NCI-H2107 treated with DMSO at 0.1 percent for 48 hours (cell line): ENCODE measurements around the gene GLCCI1.

Experiments
- DNase-seq: peaks from one replicate; lab custom pipeline; 2025; ENCODE audit not compliant: unreplicated experiment; lab: John Stamatoyannopoulos, UW

GLCCI1 gene

GRCh38 chr7:7968544-7969305, at the start of gene GLCCI1:
TSS of gene GLCCI1 (plus strand) at chr7:7968796. CDS start at chr7:7969351, 555 bp downstream.
- DNase-seq: peak; percentile 99

GRCh38 chr7:7919449-7919945, 49.1 kb upstream of the GLCCI1 start:
- DNase-seq: no peak

GRCh38 chr7:7920056-7920455, 48.5 kb upstream of the GLCCI1 start:
- DNase-seq: no peak

DNA sequence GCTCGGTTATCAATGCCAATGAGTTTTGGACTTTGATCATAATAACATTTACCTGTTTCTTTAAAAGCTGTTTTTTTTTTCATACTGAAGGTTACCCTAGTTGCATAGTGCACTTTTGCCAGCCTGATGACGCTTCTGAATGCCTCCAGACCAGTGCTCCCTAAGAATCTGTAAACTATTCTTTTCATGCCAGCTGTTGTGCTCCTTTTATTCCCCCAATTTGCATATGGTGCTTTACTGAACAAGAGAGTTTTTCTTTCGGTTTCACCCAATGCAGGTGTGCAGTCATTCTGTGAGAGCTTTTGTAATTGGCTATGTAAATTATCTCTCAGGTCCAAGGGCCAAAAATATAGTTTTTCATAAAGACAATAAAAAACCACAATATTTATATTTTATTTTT, 48.1 kb upstream of the GLCCI1 start:
- peak; percentile 91 for DNase-seq

DNA sequence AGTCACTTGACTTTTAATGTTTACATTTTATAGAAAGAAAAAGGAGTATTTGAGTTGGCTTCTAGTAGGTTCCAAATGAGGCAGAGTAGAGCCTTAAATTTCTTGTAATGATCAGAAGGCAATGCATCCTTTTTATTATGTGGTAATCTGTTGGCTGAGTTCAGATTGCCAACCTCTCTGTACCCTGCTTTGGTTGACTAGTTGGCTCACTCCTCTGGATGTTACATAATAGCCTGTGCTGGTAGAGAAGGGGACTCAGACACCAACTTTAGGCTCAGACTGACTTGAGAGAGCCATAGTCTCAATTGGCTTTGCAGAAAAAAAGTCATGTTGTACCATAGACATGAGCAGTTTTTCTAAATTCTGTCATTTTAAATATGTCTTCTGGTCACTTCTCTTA, 46.8 kb upstream of the GLCCI1 start:
- peak; percentile 54 for DNase-seq

DNA sequence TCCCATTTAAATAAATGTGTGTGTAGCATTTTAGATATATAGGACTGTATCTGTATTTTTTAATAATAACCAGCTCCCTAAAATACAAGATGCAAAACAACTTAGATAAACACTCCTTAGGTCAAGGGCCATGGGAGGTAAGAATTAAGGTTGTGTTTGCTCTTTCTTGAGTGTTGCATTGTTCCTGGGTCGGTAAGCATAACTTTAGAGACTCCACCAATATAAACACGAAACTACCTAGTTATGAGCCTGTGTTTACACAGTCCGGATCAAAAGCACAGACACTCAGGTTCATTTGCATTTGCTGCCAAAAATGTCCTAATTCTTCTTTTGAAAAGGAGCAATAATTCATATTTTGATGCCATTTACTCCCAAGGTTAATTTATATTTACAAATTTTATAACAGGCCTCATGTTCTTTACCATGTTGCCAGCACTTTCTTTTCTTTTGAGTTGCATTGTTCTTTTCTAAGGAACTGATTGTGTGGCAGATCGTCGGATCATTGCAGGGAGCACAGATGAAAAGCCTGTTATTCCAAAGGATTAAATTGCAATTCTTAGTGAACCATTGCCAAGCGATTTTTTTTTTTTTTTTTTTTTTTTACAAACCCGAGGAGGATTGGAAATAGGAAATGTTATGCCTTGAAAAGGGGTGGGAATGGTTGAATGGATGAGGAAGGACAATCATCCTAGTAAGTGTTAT, 45.8 kb upstream of the GLCCI1 start:
- peak; percentile 76 for DNase-seq

- no peak for DNase-seq
Measured at GRCh38 chr7:7923818-7924217, 44.8 kb upstream of the GLCCI1 start.

- DNase-seq: peak; percentile 23
Measured at GRCh38 chr7:7924303-7924702, 44.3 kb upstream of the GLCCI1 start.

- DNase-seq: no peak
Measured at GRCh38 chr7:7931626-7932025, 37.0 kb upstream of the GLCCI1 start.

DNA sequence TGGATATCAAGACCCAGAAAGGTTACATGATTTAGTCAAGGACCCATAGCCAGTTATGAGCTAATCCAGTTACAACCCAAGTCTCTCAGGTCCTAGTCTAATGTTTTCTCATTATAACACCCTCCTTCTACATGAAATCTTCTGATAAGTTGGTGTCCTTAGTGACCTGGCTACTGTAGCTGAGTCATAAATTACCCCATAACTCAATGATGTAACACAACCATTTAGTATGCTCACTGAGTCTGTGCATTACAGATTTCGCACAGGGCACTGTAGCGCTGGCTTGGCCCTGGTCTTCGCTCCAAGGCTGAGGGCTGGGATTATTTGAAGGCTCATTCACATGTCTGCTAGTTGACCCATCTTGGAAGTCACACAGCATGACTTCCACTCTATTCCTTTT, 36.0 kb upstream of the GLCCI1 start:
- no peak for DNase-seq

DNA sequence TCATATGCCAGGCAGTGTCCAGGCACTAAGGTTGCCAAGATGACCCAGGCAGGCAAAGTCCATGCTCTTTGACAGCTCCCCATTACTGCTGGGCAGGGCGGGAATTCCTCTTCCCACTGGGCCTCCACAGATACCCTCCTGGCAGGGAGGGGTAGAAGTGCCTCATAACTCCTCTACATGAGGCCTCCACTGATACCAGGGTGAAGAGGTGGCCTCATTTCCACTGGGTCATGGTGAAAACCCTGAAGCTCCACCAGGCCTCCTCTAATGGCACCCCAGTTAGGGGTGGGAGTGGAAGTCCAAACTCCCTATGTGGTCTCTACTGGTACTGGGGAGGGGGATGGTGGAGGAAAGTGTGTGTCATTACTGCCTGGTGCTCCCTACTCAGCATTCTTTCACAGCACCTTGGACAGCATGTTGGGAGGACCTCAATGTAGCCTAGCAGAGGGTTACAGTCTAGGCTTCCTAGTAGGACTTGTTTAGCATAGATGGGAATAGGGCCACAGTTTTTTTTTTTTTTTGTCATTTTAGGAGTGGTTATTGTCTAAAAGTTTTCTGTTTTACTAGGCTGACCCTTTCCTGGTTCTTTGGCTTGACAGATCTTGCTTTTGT, 34.6 kb upstream of the GLCCI1 start:
- no peak for DNase-seq

- DNase-seq: no peak
Measured at GRCh38 chr7:7934945-7935344, 33.7 kb upstream of the GLCCI1 start.

DNA sequence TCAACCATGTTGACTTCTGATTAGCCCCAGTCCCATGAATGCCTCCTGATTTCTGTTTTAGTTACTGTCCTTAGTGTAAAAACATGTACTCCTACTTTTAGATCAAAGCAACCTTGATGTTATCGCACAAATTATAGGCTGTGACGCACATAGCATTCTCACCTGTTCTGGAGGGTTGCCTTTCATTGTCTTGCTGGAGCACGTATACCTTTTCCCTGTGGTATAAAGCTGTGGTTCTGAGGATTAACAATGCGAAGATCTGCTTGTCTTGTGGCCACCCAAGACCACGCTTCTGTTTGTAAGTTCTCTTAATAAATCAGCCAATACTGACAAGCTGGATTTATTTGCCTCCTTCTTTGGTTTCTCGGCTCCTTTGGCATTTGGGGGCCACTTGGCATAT, 30.1 kb upstream of the GLCCI1 start:
- no peak for DNase-seq

DNA sequence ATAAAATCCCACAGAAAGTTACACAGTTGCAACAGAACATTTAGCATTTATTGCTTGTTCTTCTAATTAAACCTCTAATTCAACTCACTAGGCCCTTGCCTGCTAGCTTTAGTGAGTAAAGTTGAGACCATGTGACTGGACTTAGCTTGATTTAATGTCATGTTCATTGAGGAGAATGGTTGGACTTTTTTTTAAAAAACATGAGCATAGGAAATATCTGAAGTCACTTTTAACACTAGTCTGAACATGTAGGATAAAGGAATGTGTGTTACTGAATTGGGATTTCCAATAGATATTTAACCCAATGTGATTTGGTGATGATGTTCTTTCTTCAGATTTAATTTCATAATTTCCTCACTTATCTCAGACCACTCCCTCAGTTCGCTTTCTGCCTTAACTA, 24.6 kb upstream of the GLCCI1 start:
- DNase-seq: no peak

- no peak for DNase-seq
Measured at GRCh38 chr7:7944619-7945282, 23.8 kb upstream of the GLCCI1 start.

- no peak for DNase-seq
Measured at GRCh38 chr7:7946486-7946885, 22.1 kb upstream of the GLCCI1 start.

GRCh38 chr7:7948232-7948631, 20.4 kb upstream of the GLCCI1 start:
- no peak for DNase-seq

DNA sequence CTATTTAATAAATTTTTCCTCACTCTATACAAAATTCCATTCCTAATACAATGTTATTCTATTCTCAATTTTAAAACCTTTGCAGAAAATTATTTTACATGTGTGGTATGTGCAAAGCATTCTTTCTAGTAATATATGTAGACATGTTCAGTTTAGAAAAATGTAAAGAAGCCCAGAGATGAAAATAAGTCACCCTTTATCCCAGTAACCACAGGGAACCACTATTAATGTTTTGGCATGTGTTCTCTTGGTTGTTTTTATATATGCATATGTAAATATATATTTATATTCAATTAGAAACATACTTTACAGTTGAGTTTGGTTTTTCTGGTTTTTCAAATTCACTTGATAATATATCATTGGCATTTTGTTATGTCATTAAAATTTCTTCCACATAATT, 14.8 kb upstream of the GLCCI1 start:
- DNase-seq: no peak

DNA sequence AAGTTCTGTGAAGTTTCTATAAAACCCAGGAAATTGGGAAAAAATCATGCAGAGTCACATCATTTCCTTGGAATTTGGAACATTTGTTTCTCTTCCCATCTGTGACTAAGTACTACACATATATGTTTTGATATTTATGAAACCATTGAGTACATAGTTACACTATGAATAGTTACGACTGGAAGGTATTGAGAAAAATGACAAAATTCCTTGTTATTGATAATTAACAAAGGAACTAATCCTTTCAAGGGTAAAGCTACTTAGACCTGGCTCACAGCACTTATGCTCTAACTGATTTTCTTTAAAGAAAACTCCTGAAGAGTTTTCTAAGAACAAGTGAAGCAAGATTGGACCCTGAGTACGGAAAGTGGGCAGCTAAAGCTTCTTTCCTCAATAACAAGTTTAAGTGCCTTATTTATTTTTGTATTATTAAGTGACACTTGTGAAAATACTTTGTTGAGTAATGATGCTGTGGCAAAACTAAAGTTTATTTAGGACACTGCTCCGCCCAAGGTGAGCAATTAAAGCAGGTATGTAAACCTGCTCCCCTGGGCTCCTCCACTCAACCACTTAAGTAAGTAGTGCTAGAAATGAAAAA, 12.0 kb upstream of the GLCCI1 start:
- DNase-seq: no peak

DNA sequence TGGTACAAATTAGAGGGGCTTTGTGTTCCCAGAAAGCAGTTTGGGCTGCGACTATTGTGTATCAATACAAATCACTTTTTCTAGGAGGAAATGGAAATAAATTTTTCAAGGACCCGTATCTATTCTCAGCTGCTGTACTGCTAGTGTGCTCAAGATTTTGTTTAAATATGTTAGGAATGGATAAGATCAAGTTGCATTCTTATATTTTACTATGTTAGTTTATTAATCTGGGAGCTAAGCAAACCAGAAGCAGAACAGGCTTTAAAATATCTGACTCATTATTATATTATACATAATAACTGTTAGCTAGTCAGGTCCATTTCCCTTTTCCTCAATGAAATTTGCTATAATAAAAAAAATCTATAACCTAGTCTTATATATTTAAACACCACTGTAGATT, 11.1 kb upstream of the GLCCI1 start:
- DNase-seq: no peak
